Measurements from ENCODE around the gene KRTAP5-2.
"Not testable (repeated sequence)": the region's sequence is repeated elsewhere in the genome, so short reads cannot be mapped to it uniquely, and the experiment has no call there.

Gene KRTAP5-2

DNA sequence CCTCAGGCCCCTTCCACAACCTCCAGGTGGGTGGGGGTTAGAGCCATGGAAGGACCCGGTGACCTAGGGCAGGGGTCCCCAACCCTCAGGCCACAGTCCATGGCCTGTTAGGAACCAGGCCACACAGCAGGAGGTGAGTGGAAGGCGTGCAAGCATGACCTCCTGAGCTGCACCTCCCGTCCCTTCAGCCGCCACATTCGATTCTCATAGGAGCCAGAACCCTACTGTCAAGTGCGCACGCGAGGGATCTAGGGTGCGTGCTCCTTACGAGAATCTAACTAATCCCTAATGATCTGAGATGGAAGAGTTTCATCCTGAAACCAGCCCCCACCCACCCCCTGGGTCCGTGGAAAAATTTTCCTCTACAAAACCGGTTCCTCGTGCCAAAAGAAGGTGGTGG lies 27.4 kb upstream of the KRTAP5-2 start:
- no peak for FAIRE-seq

DNA sequence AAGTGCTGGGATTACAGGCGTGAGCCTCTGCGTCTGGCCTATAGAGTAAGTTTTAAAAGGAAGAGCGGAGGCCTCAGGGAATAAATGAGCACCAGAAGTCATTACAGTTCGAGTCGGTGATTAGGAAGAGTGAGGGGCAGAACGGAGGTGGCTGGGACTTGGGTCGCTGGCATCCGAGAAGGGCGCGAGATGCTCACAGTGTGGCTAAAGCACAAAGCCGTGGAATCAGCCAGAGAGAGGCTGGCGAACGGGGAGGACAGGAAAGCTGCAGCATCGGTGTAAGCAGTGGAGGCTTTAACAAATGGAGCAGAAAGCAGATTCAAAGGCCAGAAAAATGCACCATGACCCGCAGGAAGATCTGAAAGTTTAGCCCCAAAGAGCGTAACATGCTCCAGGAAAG lies 26.5 kb upstream of the KRTAP5-2 start:
- no peak for FAIRE-seq

DNA sequence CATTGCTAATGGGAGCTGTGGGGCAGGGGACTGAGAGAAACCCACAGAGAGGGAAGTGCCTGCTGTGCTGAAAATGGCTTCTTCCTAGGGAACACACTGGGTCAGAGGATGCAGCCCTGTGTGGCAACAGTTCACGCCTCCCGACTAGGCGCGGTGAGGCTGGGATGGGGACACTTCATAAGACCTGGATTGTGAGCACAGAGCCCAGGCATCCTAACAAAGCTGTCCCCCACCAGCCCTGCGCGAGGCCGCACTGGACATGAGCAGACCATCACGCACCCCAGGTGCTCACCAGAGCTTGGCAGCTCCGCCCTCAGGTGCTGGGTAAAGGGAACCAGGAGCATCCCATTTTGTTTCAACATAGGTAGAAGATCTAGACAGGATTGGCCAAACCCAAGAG lies 25.6 kb upstream of the KRTAP5-2 start:
- no peak for FAIRE-seq

DNA sequence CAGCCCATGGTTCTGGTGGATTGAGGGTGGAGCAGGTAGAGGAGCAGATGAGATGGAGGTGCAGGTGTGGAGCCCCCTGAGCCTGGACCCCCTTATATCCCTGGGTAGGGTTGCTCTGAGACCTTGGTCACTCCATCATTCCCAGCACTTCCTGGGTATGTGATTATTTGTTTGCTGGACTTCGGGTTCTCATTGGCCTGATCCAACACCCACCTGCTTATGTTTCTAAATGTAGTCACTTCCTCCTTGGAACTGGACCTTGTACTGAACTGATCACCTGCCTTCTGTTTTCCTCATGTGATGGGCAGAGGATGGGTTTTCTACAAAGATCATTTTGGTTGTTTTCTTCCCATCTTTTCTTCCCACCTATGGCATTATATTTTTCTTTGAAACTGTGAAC lies 24.0 kb upstream of the KRTAP5-2 start, which contains the start of gene KRTAP5-4:
TSS of gene KRTAP5-4 (minus strand) at position 53 of the 400 bp plus-strand sequence. CDS start at position 8, 45 bp downstream.
- no peak for FAIRE-seq

DNA sequence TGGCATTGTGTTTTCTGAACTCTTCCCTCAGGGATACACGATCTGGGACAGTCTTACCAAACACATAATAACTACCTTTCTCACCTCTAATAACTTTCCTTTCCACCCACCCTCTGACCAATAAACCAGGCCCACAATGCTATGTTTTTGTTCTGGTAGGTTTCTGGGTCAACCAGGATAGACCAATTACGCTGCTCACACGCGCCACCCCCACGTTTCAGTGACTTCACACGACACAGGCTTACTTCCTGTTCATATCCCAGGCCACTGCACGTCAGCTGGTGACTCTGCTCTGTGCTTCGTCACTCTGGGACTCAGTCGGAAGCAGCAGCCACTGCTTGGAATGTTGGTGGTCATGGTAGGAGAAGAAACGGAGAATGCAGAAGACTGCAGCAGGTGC lies 21.4 kb upstream of the KRTAP5-2 start:
- no peak for FAIRE-seq

DNA sequence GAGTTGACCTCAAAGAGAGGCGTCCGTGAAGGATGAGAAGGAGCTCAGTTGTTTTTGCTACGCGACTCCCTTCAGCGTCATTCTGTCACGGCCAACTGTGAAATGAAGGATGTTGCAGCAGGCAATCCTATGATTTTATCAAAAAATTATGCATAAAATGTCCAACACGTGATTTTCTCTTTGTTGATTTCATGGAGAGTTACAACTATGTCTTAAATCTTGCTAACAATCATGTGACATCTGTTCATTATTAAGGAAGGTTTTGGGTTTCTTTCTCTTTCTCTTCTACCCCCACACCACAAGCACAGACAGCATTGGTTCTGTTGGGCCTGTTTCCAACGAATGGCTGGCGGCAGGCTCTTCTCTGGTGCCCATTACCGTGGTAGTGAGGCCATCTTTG lies 20.1 kb upstream of the KRTAP5-2 start:
- FAIRE-seq, result no peak

DNA sequence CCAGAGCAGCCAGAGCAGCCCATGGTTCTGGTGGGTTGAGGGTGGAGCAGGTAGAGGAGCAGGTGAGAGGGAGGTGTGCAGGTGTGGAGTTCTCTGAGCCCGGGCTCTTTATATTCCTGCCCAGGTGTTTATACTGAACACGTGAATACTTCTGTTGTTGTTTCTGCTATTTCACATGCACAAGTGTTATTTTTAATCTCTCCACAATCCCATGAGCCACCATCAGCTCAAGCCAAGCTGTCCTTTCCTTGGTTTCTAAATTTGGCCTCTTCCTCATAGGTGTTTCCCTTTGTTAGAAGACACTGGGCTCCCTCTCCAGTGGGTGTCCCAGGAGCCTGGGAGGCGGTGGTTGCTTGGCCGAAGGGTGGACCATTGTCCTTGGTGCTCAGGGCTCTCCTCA lies 10.3 kb upstream of the KRTAP5-2 start, which contains the start of gene KRTAP5-3:
TSS of gene KRTAP5-3 (minus strand) at position 101 of the 400 bp plus-strand sequence. CDS start at position 23, 78 bp downstream.
- FAIRE-seq, result no peak

DNA sequence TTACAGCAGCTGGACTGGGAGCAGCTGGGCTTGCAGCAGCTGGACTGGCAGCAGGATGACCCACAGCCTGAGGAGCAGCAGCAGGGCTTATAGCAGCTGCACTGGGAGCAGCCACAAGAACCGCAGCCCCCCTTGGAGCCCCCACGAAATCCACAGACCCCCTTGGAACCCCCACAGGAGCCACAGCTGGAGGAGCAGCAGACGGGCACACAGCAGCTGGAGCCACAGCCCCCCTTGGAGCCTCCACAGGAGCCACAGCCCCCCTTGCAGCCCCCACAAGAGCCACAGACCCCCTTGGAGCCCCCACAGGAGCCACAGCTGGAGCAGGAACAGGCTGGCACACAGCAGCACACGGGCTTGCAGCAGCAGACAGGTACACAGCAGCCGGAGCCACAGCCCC lies 9.8 kb upstream of the KRTAP5-2 start:
- not testable (repeated sequence) for FAIRE-seq

DNA sequence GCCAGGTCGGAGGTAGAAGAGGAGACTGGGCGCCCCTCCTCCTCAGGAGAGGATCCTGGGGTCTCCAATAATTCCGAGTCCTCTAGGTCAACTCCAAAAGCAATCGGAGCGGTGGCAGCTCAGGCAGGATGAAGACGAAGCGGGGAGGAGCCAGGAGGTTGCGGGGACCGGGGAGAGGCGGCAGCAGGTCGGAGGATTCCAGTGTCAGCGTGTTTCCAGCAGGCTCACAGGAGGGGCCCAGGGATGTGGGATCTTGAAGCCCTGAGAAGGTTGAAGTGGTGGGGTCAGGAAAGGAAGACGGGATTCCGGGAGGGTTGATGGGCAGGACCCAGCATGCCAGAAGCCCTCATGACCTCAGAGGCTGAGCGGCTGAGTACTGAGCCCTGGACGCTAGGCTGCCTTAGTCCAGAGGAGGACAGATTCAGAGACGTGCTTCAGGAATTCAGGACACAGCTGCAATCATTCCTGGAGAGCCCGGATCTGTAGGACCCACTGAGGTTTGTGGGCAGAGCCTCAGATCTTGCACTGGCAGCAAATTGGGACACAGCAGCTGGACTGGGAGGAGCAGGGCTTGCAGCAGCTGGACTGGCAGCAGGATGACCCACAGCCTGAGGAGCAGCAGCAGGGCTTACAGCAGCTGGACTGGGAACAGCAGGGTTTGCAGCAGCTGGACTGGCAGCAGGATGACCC lies 9.2 kb upstream of the KRTAP5-2 start:
- FAIRE-seq, result not testable (repeated sequence)

DNA sequence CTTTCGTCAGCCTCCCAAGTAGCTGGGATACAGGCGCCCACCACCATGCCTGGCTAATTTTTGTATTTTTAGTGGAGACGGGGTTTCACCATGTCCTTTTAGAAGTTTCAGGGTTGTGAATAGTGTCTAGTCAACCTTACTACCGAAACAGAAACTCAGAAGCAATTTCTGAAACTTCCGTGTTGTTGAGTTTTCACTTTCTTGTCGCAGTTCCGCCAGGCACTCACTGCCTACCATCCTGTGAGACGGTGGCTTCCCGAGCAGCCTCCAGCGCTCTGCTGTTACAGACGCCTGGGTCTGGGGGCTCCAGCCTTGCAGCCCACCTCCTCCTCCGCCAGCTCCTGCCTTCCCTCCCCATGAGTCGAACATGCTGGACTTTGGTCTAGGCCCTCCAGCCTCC lies 7.8 kb upstream of the KRTAP5-2 start:
- not testable (repeated sequence) for FAIRE-seq

DNA sequence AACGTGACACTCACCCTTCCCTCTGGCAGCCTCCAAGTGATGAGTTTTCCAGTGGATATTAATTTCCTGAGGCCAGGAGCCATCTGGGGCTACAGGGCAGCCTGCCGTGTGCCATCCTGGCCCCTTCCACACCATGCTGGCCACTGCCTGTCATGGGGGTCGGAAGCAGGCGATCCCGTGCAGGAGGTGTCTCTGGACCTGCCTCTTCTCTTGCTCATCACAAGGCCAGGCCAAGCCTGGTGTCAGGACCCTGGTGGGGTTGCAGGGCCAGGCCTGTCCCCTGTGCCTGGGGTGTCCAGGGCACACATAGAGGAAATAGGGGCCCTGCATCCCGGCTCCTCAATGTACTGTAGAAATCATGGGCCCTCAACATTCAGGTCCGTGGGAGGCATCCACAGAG lies 6.6 kb upstream of the KRTAP5-2 start:
- FAIRE-seq, result no peak

DNA sequence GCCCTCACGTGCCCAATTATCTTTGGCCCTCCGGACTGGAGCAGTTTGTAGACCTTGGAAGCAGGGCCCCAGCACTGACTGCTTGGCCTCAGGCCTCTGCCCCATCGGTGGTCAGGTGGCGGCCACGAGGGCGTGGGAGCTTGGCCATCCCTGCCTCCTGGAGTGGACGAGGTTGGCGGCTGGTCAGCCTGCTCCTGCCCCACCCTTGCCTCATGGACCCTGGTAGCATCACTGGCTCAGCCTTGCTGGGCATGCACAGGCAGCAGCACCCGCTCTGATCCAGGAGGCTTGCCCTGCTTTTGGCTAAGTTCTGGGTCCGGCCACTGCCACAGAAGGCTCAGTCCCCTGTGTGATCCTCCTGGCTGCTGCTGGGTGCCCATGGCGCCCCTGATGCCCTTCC lies 6.1 kb upstream of the KRTAP5-2 start:
- no peak for FAIRE-seq

DNA sequence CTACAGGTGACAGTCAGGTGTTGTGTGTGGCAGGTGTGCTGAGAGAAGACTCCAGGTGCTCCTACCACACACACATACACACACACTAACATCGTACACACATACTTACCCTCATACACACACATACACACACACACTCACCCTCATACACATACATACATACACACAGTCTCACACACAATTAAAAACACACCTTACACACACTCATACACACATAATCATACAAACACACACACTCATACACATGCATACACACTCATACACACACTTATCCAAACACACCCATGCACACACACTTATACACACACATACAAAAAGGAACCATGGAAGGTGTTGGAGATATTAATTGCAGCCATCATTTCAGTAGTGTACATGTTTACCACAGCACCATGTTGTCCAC lies 5.5 kb upstream of the KRTAP5-2 start:
- no peak for FAIRE-seq

DNA sequence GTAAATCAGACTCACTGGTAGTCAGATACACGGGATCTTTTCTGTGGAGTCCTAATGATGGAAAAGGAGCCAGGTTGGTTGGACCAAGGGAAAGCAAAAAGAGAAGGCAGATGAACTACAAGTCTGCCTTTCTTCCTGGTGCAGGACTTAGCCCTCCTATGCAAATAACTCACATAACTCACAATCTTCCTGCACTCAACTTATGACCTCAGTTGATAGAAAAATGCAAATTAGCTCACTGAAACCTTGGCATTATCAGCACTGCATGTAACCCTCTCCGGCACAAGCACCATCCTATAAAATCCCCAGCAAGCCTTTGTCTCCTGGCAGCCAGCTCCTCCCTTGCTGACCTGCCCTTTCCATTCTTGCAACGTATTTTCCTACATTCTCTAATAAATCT lies 3.6 kb upstream of the KRTAP5-2 start:
- not testable (repeated sequence) for FAIRE-seq

DNA sequence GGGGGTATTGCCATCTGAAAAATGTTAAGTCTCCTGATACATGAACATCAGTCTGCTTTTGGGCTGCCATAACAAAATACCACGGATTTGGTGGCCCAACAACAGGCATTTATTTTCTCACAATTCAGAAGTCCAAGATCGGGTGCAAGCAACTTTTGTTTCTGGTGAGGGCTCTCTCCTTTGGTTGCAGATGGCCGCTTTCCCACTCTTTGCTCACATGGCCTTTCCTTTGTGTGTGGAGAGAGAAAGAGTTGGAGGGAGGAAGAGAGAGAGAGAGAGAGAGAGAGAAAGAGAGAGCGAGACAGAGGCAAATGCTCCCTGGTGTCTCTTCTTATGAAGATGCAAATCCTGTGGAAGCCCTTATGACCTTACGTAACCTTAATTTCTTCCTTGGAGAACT lies 2.5 kb upstream of the KRTAP5-2 start:
- no peak for FAIRE-seq

DNA sequence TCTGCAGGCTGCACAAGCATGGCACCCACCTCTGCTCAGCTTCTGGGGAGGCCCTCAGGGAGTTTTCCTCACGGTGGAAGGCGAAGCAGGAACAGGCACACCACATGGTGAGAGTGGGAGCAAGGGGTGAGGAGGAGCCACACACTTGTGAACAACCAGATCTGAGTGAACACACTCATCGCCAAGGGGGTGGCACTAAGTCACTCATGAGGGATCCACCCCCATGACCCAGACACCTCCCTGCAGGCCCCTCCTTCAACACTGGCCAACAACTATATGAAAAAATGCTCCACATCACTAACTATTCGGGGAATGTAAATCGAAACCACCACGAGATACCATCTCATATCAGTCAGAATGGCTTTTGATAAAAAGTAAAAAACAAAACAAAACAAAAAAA lies 722 bp upstream of the KRTAP5-2 start:
- FAIRE-seq, result no peak

DNA sequence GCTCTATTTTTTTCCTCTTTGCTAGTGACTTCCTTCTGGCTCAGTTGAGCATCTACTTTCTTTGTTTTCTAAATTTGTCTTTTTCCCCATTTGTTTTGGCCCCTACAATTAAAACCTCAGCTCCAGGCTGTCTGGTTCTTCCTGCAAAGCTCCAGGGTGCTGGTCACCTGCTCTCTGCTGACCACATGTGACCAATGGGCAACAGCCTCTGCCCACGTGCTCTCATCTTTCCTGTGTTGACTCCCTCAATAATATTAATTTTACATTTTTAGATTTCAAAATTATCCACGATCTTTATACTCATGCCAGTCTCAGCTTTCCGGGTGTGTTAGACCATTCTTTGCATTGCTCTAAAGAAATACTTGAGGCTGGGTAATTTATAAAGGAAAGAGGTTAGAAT lies 312 bp upstream of the KRTAP5-2 start:
- not testable (repeated sequence) for FAIRE-seq

DNA sequence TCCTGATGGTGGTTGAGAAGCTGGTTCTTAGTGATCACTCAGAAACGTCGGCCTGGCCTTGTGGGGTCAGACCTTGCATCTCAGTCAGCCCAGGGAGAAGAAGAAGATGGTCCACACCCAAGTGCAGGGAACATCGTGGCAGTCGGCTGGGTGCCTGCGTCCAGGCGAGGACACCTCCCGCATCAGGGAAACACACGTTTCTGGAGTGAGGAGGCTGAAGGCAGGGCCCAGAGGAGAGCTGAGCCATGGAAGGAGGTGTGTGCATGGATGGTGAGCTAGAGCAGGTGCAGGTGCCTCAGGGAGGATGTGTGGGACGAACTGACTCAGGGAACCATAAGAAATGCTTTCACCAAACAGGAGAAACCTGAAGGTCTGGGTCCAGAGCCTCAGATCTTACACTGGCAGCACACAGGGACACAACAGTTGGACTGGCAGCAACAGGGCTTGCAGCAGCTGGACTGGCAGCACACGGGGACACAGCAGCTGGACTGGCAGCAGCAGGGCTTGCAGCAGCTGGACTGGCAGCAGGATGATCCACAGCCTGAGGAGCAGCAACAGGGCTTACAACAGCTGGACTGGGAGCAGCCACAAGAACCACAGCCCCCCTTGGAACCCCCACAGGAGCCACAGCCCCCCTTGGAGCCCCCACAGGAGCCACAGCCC lies 632 bp downstream of the KRTAP5-2 start:
- FAIRE-seq, result no peak

DNA sequence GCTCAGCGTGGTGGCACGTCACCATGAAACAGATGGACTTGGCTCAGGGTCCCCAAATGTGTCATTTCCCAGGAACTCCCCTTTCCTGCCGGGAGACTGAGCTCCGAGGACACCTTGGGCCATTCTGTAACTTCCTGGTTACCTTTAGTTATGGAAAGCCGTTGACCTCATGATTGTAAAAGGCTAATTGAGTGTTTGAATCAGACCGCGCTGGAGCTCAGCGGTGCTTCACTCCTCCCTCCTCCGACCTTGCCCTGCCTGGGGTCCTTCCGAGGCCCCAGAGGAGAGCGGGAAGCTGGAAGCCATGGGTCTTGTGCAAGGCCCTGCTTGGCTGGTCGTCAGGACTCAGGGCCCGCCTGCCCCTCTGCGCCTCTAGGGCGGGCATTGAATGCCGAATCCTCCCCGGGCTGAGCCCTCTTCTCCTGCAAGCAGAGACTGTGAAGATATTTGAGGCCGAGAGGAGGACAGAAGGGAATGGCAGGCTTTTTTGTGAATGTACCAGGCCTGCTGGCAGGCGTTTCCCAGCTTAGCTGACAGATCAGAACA lies 1.4 kb downstream of the KRTAP5-2 start:
- not testable (repeated sequence) for FAIRE-seq

DNA sequence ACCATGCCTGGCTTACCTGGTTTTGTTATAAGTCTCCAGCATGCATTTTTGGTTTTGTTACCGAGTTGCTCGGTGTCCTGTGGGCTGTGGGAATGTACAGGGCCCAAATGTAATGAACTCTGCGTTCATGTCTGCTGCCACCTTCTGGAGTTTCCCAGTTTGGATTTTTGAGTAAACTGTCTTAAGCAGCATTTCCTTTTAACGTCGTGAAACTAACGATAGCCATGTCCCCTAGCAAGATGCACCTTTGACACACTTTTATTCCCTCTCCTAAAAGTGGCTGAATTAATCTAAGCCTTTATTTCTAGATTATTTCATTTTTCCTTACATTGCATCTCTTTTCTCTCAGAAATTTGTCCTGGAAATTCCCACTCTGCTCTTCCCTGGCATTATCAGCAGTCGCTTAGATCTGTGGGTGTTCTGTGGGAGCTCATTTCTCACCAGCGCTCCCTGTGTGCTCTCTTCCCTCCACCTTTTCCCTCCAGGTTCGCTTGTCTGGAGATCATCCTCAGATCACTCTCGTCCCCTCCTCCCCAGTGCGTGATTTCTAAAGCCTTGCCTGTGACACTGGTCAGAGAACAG lies 2.0 kb downstream of the KRTAP5-2 start:
- peak; percentile 46 for FAIRE-seq

DNA sequence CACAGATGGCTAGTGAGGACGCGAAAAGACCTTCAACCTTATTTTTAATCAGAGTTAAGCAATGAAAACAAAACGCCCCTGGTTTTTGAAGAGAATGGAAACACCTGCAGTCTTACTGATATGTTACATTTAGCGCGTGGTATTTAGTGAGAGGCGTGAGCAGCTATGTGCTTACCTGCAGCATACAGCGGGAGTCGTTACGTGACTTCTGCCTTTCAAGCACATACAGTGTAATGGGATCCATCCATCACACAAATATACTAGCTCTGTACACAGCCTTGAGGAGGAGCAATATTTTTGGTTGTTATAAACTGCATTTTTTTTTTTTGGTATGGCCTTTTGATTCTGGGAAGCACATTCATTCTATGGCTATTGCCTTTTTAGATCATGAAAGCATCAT lies 5.5 kb downstream of the KRTAP5-2 start:
- FAIRE-seq, result no peak

DNA sequence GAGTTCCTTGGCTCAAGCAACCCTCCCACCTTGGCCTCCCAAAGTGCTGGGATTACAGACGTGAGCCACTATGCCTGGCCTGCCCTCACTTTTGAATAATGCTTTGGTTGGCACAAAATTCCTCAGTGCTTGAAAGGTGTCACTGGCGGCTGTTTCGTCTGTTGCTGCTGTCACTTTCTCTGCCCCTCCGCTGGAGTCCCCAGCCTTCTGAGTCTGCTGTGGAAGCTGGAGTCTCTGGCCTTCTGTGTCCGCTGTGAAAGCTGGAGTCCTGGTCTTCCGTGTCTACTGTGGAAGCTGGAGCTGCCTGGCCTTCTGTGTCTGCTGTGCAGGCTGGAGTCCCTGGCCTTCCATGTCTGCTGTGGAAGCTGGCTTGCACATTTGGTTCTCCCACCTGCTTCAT lies 8.1 kb downstream of the KRTAP5-2 start:
- no peak for FAIRE-seq

DNA sequence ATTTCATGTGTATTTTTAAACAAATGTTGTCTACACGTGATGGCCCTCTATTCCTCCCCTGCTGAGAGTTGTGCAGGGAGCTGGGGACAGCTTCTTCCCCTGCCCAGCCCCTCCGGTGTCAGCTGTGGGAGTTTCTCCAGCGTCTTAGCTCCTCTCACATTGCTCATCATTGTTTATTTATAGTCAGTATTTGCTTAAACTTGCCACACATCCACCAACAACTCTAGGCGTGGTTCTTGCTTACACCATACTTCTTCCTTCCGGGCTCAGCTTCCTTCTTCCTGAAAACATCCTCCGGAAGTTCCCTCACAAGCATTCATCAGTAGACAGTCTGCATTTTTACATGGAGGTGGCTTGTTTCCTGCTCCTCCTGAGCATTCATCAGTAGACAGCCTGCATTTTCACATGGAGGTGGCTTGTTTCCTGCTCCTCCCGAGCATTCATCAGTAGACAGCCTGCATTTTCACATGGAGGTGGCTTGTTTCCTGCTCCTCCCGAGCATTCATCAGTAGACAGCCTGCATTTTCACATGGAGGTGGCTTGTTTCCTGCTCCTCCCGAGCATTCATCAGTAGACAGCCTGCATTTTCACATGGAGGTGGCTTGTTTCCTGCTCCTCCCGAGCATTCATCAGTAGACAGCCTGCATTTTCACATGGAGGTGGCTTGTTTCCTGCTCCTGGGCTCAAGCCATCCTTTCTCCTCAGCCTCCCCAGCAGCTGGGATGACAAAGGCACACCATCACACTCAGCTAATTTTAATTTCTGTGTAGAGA lies 8.7 kb downstream of the KRTAP5-2 start:
- FAIRE-seq, result not testable (repeated sequence)

All from A204.1 (cell line).